Urinary bladder (tissue), 4 donors: ENCODE data around the gene MPO. TPM values are rescaled to one million over a fixed set of nuclear protein-coding genes. Genes with fewer than 3 reads are reported as not detected.
A peak's percentile ranks its signal among the peaks of the same experiment; 100 is the strongest.

Experiments used
- DNase-seq: peaks from one replicate; pipeline ENCODE4 v3.0.0-alpha.2; 2015; ENCODE audit errors: extremely low spot score
- H3K27ac ChIP-seq: one replicate; pipeline ENCODE4 v1.5.1; 2013; ENCODE audit warnings: low read depth, mild to moderate bottlenecking, moderate library complexity
- H3K36me3 ChIP-seq: one replicate; pipeline ENCODE4 v1.6.1; 2013; ENCODE audit warnings: mild to moderate bottlenecking, moderate library complexity; ENCODE audit not compliant: insufficient read depth
- H3K4me1 ChIP-seq: one replicate; pipeline ENCODE4 v1.6.1; 2013; ENCODE audit warnings: mild to moderate bottlenecking, moderate library complexity; ENCODE audit not compliant: insufficient read depth
- H3K4me3 ChIP-seq: one replicate; pipeline ENCODE4 v1.5.1; 2013; ENCODE audit warnings: low read depth, low read length
- WGBS: extraction: QIAGEN DNeasy Blood & Tissue Kit; methylation state at CpG from one replicate; pipeline ENCODE4 v1.1.7; 2013; 5-methylcytosine and 5-hydroxymethylcytosine counted together
- polyA plus RNA-seq: library from polyadenylated mRNA; stranded (reverse); fragments of 200-250 nt; gene quantifications from one replicate; pipeline ENCODE4 v1.2.3, GENCODE V29; 2013
- total RNA-seq: library from RNA; depleted of rRNA; stranded (reverse); fragments of >200 nt; gene quantifications from one replicate; pipeline ENCODE4 v1.2.3, GENCODE V29; 2014
- donor health status: healthy with polysubstance abuse.
- donor health status: healthy.

Gene MPO
- total and polyA plus RNA-seq, 2 donors, result 0.30 to 1.0 TPM

DNA sequence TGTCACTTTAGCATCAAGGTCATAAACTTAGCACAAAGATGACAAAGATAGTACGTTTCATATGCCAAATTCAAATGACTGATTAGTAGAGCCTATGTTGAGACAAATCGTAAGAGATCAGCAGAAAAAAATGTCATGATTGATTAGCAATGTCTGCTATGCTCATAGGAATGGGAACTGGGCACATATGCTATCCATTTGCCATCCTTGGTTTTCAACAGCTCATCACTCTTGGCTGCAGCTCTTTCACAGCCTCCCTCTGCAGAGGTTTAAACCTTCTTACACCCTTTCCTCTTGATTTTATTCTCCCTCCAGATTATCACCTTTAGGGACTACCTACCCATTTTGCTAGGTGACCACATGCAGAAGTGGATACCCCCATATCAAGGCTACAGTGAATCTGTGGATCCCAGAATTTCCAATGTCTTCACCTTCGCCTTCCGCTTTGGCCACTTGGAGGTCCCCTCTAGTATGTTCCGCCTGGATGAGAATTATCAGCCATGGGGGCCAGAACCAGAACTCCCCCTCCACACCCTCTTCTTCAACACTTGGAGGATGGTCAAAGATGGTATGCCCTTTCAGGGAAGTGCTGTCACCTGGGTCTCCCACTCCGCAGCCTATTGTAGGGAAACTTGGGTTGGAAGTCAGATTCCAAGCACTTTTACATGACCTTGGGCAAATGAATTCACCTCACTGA lies 16.2 kb downstream of the MPO start:
- H3K36me3 ChIP-seq, result no peaks in the 10 kb centered on the region
- WGBS, result 81% methylated on average over 6 of the region's 6 CpGs
- H3K4me1 ChIP-seq, result no peaks in the 10 kb centered on the region
- no peak overlapping the region for H3K4me3 ChIP-seq
- no peak overlapping the region for H3K27ac ChIP-seq
- no peak for DNase-seq

DNA sequence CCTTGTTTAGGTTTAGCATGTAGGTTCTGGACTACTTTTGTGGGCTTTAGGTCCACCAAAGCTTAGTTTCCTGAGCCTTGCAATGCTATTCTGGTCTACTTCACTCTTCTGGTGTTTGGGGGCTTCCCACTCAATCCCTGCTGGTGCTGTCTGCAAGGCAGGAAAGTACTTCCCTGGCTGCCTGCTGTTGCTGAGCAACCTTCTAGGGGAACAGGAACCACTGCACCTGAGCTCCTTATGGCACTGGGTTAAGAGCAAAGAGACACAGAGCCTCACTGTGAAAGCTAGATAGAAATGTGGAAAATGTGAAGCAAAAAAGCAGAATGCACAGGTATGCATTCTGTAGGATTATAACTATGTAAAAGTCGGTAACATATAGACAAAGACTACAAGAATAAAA lies 17.0 kb downstream of the MPO start:
- 77% methylated on average over 1 of the region's 1 CpG for WGBS
- no peak for DNase-seq
- no peak overlapping the region for H3K4me3 ChIP-seq
- no peaks in the 10 kb centered on the region for H3K4me1 ChIP-seq
- no peak overlapping the region for H3K27ac ChIP-seq
- no peaks in the 10 kb centered on the region for H3K36me3 ChIP-seq

GRCh38 chr17:58262149-58262548 lies 18.6 kb downstream of the MPO start:
- DNase-seq, result no peak
- Histone ChIP-seq H3K4me3 (no peak overlapping the region), H3K27ac (no peak overlapping the region), H3K4me1 (no peaks in the 10 kb centered on the region), H3K36me3 (no peaks in the 10 kb centered on the region)
- WGBS, result 89% methylated on average over 11 of the region's 11 CpGs

GRCh38 chr17:58254803-58255202 lies 25.9 kb downstream of the MPO start:
- Histone ChIP-seq H3K36me3 (no peaks in the 10 kb centered on the region), H3K4me3 (no peak overlapping the region), H3K27ac (no peak overlapping the region), H3K4me1 (no peaks in the 10 kb centered on the region)
- DNase-seq, result no peak
- WGBS, result 18% methylated on average over 8 of the region's 8 CpGs

DNA sequence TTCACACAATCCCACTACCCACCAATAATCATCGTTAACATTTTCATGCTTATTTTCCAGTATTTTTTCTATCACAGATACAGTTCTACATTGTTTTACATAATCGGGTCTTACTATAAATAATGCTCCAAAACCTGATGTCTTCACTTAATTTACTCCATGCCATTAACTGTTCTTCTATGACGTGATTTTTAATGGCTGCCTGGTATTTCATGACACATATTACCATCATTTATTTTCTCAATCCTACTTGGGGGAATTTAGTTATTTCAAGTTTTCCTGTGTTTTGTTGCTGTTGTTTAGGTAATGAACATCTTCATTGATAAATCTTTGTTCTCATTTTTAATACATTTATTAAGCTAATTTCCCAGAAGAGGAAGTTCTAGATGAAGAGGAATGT lies 27.7 kb downstream of the MPO start:
- DNase-seq, result no peak
- Histone ChIP-seq H3K4me3 (no peak overlapping the region), H3K27ac (no peak overlapping the region), H3K36me3 (no peaks in the 10 kb centered on the region), H3K4me1 (no peaks in the 10 kb centered on the region)
- WGBS, result 80% methylated on average over 3 of the region's 3 CpGs

GRCh38 chr17:58252141-58252540 lies 28.6 kb downstream of the MPO start:
- Histone ChIP-seq H3K4me3 (no peak overlapping the region), H3K36me3 (no peaks in the 10 kb centered on the region), H3K4me1 (no peaks in the 10 kb centered on the region), H3K27ac (no peak overlapping the region)
- no peak for DNase-seq
- 61% methylated on average over 9 of the region's 9 CpGs for WGBS

DNA sequence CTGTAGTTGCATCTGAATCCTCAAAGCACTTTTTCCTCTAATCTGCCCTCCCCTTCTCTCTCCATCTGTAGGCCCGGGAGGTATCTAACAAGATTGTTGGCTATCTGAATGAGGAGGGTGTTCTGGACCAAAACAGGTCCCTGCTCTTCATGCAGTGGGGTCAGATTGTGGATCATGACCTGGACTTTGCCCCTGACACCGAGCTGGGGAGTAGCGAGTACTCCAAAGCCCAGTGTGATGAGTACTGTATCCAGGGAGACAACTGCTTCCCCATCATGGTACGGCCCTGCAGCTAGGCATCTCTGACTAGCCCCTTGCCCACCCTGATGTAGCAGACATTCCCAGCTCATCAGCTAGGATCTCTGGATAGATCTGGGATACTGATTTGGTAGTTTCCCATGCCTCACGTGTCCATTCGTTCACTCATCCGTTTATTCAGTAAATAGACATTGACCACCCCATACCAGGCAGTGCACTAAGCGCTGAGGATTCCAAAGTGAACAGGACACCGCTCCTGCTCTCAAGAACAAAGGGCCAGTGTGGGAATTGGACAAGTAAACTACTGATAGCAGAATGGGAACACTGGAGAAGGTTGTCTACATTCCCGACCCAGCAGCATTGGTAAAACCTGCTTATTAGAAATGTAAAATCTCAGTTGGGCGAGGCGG lies 30.3 kb downstream of the MPO start:
- no peak for DNase-seq
- Histone ChIP-seq H3K27ac (no peak overlapping the region), H3K4me1 (no peaks in the 10 kb centered on the region), H3K36me3 (no peaks in the 10 kb centered on the region), H3K4me3 (no peak overlapping the region)
- 94% methylated on average over 12 of the region's 12 CpGs for WGBS

DNA sequence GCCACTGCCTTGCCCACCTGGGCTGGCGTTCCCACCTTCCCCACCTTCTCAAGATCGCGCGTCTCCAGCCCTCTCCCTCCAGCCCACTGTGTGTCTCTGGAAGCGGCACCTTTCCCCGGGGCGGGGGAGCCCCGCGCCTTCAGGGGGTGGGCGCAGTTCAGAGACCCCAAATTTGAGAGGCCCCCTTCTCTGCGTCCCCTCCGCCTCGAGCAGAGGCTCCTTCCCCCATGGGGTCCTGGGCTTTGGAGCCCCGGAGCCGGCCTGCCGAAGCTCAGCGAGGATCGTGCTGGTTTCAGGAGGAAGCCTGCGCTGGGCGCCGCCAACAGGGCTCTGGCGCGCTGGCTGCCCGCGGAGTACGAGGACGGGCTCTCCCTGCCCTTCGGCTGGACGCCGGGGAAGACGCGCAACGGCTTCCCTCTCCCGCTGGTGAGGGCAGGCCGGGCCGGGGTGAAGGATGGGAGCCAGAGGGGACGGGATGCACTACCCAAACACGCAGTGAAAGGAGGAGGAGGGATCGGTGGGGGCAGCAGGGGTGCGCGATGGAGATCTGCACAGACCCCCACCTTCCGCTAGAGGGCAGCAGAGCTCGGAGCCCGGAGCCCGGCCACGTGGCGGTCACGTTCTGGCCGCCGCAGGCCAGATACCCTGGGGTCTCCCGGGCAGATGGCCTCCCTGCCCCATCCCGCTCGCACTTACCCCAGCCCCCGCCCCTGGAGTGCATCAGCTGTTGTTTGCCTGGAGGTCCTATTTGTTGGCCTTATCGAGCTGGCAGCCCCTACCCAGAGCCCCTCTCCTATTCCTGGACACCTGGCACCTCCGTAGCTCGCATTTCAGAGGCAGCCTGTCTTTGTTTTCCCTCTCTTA lies 31.2 kb downstream of the MPO start:
- no peak overlapping the region for H3K27ac ChIP-seq
- H3K4me3 ChIP-seq, result peak overlapping the region; percentile 40
- peak; percentile 3 for DNase-seq
- 5% methylated on average over 57 of the region's 57 CpGs for WGBS
- no peaks in the 10 kb centered on the region for H3K36me3 ChIP-seq
- no peaks in the 10 kb centered on the region for H3K4me1 ChIP-seq

DNA sequence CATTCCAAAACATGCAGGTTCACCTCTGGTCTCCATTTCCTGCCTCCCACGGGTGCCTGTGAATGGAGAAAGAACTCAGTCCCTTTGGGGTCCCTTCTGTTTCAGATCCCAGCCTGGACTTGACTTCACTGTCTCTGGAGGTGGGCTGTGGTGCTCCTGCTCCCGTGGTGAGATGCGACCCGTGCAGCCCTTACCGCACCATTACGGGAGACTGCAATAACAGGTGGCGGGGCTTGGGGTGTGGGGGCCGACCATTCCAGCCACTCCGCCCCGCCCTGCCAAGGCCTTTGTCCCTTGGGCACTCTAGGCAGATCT lies 31.8 kb downstream of the MPO start:
- DNase-seq, result no peak
- Histone ChIP-seq H3K36me3 (no peaks in the 10 kb centered on the region), H3K4me3 (no peak overlapping the region), H3K4me1 (no peaks in the 10 kb centered on the region), H3K27ac (no peak overlapping the region)
- 18% methylated on average over 10 of the region's 10 CpGs for WGBS

- no peaks in the 10 kb centered on the region for H3K36me3 ChIP-seq
- H3K27ac ChIP-seq, result no peak overlapping the region
- no peaks in the 10 kb centered on the region for H3K4me1 ChIP-seq
- WGBS, result 79% methylated on average over 10 of the region's 10 CpGs
- no peak overlapping the region for H3K4me3 ChIP-seq
- no peak for DNase-seq
These were observed 33.0 kb downstream of the MPO start for GRCh38 chr17:58247511-58248363.

DNA sequence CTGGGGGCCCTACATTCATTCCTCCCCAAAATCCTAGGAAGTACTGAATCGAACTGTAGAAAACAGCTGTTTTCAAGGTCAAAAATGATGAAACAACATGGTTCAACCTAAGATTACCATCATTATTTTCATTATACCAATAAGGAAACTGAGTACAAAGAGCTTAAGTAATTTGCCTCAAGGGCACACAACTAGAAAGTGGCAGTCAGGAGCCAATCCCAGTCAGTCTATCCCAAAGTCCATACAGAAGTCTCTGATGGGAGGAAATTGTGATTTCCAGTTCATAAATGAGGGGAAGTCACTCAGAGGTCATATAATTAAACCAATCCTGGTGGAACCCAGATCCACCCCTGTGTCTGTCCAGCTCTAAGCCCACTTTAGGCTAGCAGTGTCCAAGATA lies 34.0 kb downstream of the MPO start:
- Histone ChIP-seq H3K27ac (no peak overlapping the region), H3K4me3 (no peak overlapping the region), H3K4me1 (no peaks in the 10 kb centered on the region), H3K36me3 (no peaks in the 10 kb centered on the region)
- WGBS, result 94% methylated on average over 1 of the region's 1 CpG
- no peak for DNase-seq

DNA sequence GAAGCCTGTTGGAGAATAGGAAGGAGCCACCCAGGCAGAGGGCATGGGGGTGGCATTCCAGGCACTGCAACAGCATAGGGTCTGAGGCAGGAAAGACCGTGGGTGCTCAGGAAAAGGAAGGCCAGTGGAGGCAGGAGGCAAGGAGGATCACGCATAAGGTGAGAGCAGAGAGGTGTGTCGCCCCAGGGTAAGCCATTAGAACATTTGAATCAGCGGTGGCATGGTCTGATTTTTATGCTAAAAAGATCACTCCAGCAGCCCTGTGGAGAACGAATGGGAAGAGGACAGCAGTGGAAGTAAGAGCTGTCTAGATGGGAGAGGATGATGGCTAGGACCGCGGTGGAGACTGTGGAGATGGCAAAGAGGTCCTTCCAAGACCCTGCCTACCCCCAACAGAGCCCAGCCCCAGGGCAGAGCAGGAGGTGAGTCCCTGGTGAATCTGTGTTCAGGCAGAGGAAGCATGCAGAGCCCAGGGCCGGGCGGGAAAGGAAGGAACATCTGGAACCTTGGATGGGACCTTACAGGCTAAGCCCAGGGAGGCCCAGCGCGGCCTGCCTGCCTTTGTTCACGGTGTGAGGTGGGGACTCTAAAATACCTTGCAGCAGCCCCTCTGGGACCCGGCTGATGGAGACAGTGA lies 34.5 kb downstream of the MPO start:
- Histone ChIP-seq H3K4me1 (no peaks in the 10 kb centered on the region), H3K36me3 (no peaks in the 10 kb centered on the region), H3K27ac (no peak overlapping the region), H3K4me3 (no peak overlapping the region)
- DNase-seq, result no peak
- WGBS, result 86% methylated on average over 13 of the region's 13 CpGs
